GM19193 (cell line): Measurements from ENCODE around the gene C1orf21.

Experiments
- POLR2A ChIP-seq: IDR thresholded peaks from 4 replicates; pipeline ENCODE4 v1.6.1; 2011; ENCODE audit not compliant: insufficient read depth, insufficient read length; ENCODE audit errors: extremely low read depth

Gene C1orf21

GRCh38 chr1:184395937-184396480, 9.2 kb downstream of the C1orf21 start:
- no peak for TF ChIP-seq POLR2A

GRCh38 chr1:184399192-184399847, 12.5 kb downstream of the C1orf21 start:
- TF ChIP-seq POLR2A = no peak

GRCh38 chr1:184403961-184404726, 17.3 kb downstream of the C1orf21 start:
- no peak for TF ChIP-seq POLR2A

GRCh38 chr1:184404727-184405027, 17.8 kb downstream of the C1orf21 start:
- TF ChIP-seq POLR2A = no peak

GRCh38 chr1:184405094-184405800, 18.4 kb downstream of the C1orf21 start:
- TF ChIP-seq POLR2A = no peak

- TF ChIP-seq POLR2A = no peak
Measured at GRCh38 chr1:184405801-184406142, 18.9 kb downstream of the C1orf21 start.

GRCh38 chr1:184406479-184406878, 19.6 kb downstream of the C1orf21 start:
- TF ChIP-seq POLR2A = no peak

- TF ChIP-seq POLR2A = no peak
Measured at GRCh38 chr1:184407816-184408510, 21.1 kb downstream of the C1orf21 start.

GRCh38 chr1:184408580-184408979, 21.8 kb downstream of the C1orf21 start:
- TF ChIP-seq POLR2A = no peak

GRCh38 chr1:184409011-184409410, 22.2 kb downstream of the C1orf21 start:
- no peak for TF ChIP-seq POLR2A

- no peak for TF ChIP-seq POLR2A
Measured at GRCh38 chr1:184412472-184412871, 25.6 kb downstream of the C1orf21 start.

GRCh38 chr1:184416481-184416880, 29.7 kb downstream of the C1orf21 start:
- TF ChIP-seq POLR2A = no peak

GRCh38 chr1:184416946-184417345, 30.1 kb downstream of the C1orf21 start:
- no peak for TF ChIP-seq POLR2A

GRCh38 chr1:184417916-184418315, 31.1 kb downstream of the C1orf21 start:
- no peak for TF ChIP-seq POLR2A
